ENCODE measurements around the gene NFYA.

The NFYA gene

GRCh38 chr6:41047306-41047705 is 25.5 kb upstream of the NFYA start:
- no peak for DNase-seq

- no peak for DNase-seq
These were observed 24.7 kb upstream of the NFYA start for GRCh38 chr6:41047745-41048732.

- DNase-seq, result no peak
These were observed 23.3 kb upstream of the NFYA start for GRCh38 chr6:41049521-41049920.

GRCh38 chr6:41049955-41050354 is 22.8 kb upstream of the NFYA start:
- DNase-seq, result no peak

GRCh38 chr6:41050536-41050935 is 22.2 kb upstream of the NFYA start:
- DNase-seq, result no peak

GRCh38 chr6:41051873-41052272 is 20.9 kb upstream of the NFYA start:
- no peak for DNase-seq

GRCh38 chr6:41053041-41053440 is 19.7 kb upstream of the NFYA start, which contains the start of gene APOBEC2:
APOBEC2 (plus strand) TSS chr6:41053202; CDS start chr6:41053348, 146 bp downstream.
- no peak for DNase-seq

GRCh38 chr6:41054511-41054910 is 18.3 kb upstream of the NFYA start:
- DNase-seq, result no peak

GRCh38 chr6:41055149-41055548 is 17.6 kb upstream of the NFYA start:
- no peak for DNase-seq

- DNase-seq, result no peak
These were observed 15.8 kb upstream of the NFYA start for GRCh38 chr6:41056768-41057490.

- no peak for DNase-seq
These were observed 14.0 kb upstream of the NFYA start for GRCh38 chr6:41058783-41059181.

- no peak for DNase-seq
These were observed 13.2 kb upstream of the NFYA start for GRCh38 chr6:41059556-41059955.

GRCh38 chr6:41061196-41061726 is 11.5 kb upstream of the NFYA start:
- no peak for DNase-seq

- DNase-seq, result no peak
These were observed 10.7 kb upstream of the NFYA start for GRCh38 chr6:41062056-41062455.

GRCh38 chr6:41063884-41064285 is 8.9 kb upstream of the NFYA start:
- DNase-seq, result no peak

GRCh38 chr6:41064841-41065240 is 7.9 kb upstream of the NFYA start:
- no peak for DNase-seq

GRCh38 chr6:41065550-41066026 is 7.2 kb upstream of the NFYA start:
- DNase-seq, result no peak

- peak; percentile 54 for DNase-seq
These were observed 5.9 kb upstream of the NFYA start for GRCh38 chr6:41066867-41067304.

GRCh38 chr6:41071501-41071922 is 1.3 kb upstream of the NFYA start:
- no peak for DNase-seq

- peak; percentile 100 for DNase-seq
These were observed 595 bp upstream of the NFYA start, which contains the start of gene OARD1 for GRCh38 chr6:41071923-41072835. OARD1 (minus strand) TSS chr6:41072356; CDS start chr6:41071634, 722 bp downstream.

GRCh38 chr6:41073203-41073967 is 611 bp downstream of the NFYA start:
- DNase-seq, result peak; percentile 77
